ENCODE data around the gene LSM14A.

Gene LSM14A

DNA sequence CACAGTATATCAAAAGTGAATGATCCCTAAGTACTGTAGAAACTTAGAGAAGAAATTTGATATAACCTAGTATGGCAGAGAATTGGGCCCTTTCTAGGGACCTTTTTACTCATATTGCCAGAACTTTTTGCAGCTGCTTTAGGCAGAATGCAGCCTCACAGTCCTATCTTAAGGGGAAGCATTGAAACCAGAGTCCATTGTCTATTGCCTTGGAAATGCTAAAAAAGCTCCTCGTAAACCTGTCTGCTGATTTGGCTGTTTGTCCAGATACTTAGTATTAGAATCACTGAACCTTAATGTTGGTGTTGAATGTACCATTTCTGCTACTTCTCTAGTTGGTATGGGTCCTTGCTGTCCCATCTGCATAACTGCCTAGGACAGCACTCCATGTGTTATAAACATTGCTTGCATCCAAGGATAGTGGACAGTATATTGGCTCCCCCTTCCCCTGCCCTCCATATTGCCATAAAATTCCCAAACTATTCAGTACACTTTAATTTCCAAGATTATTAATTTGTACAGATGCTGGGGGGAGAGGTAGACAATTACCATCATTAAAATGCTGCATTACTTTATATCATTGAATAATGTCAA, 36.1 kb downstream of the LSM14A start:
- no peak for DNase-seq
- Mint-ChIP-seq H3K9me3 (no peaks in the 10 kb centered on the region), H3K27ac (peak overlapping the region; percentile 83), H3K27me3 (ENCODE audit: low read depth, poor library complexity) (no peaks in the 10 kb centered on the region), H3K36me3 (ENCODE audit: low read depth) (peaks cover 70% of the 10 kb centered on the region), H3K4me3 (no peak overlapping the region), H3K4me1 (no peaks in the 10 kb centered on the region)
- TF ChIP-seq, protein P1, sequence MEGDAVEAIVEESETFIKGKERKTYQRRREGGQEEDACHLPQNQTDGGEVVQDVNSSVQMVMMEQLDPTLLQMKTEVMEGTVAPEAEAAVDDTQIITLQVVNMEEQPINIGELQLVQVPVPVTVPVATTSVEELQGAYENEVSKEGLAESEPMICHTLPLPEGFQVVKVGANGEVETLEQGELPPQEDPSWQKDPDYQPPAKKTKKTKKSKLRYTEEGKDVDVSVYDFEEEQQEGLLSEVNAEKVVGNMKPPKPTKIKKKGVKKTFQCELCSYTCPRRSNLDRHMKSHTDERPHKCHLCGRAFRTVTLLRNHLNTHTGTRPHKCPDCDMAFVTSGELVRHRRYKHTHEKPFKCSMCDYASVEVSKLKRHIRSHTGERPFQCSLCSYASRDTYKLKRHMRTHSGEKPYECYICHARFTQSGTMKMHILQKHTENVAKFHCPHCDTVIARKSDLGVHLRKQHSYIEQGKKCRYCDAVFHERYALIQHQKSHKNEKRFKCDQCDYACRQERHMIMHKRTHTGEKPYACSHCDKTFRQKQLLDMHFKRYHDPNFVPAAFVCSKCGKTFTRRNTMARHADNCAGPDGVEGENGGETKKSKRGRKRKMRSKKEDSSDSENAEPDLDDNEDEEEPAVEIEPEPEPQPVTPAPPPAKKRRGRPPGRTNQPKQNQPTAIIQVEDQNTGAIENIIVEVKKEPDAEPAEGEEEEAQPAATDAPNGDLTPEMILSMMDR (IDR thresholded peaks at IDR 0.05) = no peak

DNA sequence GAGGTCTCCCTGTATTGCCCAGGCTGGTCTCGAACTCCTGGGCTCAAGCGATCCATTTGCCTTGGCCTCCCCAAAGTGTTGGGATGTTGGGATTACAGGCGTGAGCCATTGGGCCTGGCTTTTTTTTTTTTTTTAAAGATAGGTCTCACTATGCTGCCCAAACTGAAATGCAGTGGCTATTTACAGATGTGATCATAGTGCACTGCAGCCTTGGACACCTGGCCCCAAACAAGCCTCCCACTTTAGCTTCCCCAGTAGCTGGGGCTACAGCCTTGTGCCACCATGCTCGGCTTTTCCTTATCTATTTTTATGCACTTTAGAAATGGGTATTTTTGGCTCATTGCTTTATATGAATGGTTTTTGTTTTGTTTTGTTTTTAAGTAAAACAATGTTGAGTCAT, 37.4 kb downstream of the LSM14A start:
- no peak for DNase-seq
- H3K9me3 Mint-ChIP-seq = no peaks in the 10 kb centered on the region
- H3K27me3 Mint-ChIP-seq (ENCODE audit: low read depth, poor library complexity) = no peaks in the 10 kb centered on the region
- TF ChIP-seq, protein P1 (IDR thresholded peaks at IDR 0.05) = no peak
- peaks cover 69% of the 10 kb centered on the region for H3K36me3 Mint-ChIP-seq (ENCODE audit: low read depth)
- no peaks in the 10 kb centered on the region for H3K4me1 Mint-ChIP-seq
- H3K4me3 Mint-ChIP-seq = no peak overlapping the region
- no peak overlapping the region for H3K27ac Mint-ChIP-seq

DNA sequence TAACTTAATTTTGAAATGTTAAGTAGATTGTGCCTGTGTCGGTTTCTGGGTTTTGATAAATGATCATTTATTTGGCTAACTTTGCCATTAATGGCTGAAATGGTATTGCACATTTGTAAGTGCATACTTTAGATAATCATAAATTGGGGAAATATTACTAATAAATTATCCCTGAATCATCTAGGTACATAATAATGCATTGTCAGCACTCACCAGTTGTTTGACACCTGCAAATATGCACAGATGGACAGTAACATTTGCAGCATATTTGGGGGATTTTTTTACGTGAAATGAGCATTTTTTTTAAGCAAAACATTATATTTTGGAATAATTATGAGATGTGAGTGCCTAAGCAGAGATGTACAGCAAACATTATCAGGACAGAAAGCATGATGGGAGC, 41.0 kb downstream of the LSM14A start:
- Mint-ChIP-seq H3K27ac (no peak overlapping the region), H3K9me3 (no peaks in the 10 kb centered on the region), H3K36me3 (ENCODE audit: low read depth) (peaks cover 75% of the 10 kb centered on the region), H3K27me3 (ENCODE audit: low read depth, poor library complexity) (no peaks in the 10 kb centered on the region), H3K4me1 (peaks cover 5% of the 10 kb centered on the region), H3K4me3 (no peak overlapping the region)
- TF ChIP-seq, protein P1 (IDR thresholded peaks at IDR 0.05) = no peak
- DNase-seq = no peak

DNA sequence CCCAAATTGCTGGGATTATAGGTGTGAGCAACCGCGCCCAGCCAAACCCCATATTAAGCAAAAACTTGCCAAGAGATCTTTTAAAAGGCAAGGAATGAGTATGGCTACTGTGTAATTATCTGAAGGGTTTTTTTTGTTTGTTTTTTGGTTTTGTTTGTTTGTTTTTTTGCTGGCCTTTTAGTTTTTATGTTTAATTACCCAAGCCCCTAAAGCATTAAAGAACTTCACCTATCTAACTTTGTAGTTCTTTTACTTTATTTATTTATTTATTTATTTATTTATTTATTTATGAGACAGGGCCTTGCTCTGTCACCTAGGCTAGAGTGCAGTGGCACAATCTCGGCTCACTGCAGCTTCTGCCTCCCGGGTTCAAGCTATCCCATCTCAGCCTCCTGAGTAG, 41.7 kb downstream of the LSM14A start:
- Mint-ChIP-seq H3K27me3 (ENCODE audit: low read depth, poor library complexity) (no peaks in the 10 kb centered on the region), H3K9me3 (no peaks in the 10 kb centered on the region), H3K36me3 (ENCODE audit: low read depth) (peaks cover 75% of the 10 kb centered on the region), H3K4me1 (peaks cover 10% of the 10 kb centered on the region), H3K27ac (no peak overlapping the region), H3K4me3 (no peak overlapping the region)
- TF ChIP-seq, protein P1 (IDR thresholded peaks at IDR 0.05) = no peak
- no peak for DNase-seq

DNA sequence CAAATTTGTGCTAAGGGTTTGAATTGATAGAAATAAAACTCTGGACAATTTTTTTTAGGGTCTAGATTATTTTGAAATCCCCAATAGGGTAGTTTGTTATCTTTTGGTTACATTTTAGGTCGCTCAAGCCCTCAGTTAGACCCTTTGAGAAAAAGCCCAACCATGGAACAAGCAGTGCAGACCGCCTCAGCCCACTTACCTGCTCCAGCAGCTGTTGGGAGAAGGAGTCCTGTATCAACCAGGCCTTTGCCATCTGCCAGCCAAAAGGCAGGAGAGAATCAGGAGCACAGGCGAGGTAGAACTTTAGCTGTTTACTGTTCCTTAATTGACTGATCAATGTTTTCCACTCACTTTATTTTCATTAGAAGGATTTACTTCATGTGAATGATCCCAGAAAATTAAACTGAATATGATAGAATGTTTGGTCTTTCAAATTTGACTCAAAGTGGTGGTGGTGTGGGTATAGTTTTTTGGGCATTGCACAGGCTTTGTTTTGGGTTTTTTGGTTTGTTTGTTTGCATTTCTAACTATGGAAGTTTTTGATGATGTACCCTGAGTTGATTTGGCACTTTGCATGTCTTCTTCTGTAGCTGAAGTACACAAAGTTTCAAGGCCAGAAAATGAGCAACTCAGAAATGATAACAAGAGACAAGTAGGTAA, 42.8 kb downstream of the LSM14A start:
- Mint-ChIP-seq H3K27ac (peak overlapping the region; percentile 88), H3K4me3 (no peak overlapping the region), H3K4me1 (peaks cover 10% of the 10 kb centered on the region)

More for the DNA sequence above, 42.8 kb downstream of the LSM14A start:
- no peak for DNase-seq
- Mint-ChIP-seq H3K27me3 (ENCODE audit: low read depth, poor library complexity) (no peaks in the 10 kb centered on the region), H3K9me3 (no peaks in the 10 kb centered on the region), H3K36me3 (ENCODE audit: low read depth) (peaks cover 78% of the 10 kb centered on the region)
- TF ChIP-seq, protein P1 (IDR thresholded peaks at IDR 0.05) = no peak

All from nephron progenitor cell (in vitro differentiated cells).